Vagina (tissue), 2 donors: ENCODE measurements around the gene STK17B.

ENCODE experiments used
- POLR2A ChIP-seq, 2 donors: fragments of 450-650 bp; IDR thresholded peaks; one replicate each; pipeline ENCODE4 v1.6.1; 2017; ENCODE audit warnings: antibody characterized with exemption in 2 of 2, mild to moderate bottlenecking in 2 of 2, moderate library complexity in 2 of 2
- POLR2AphosphoS5 ChIP-seq, 2 donors: sonication (generic); formaldehyde crosslinking; IDR thresholded peaks; one replicate each; pipeline ENCODE4 v1.9.0; 2017; ENCODE audit warnings: antibody characterized with exemption in 2 of 2, mild to moderate bottlenecking in 2 of 2, low read depth in 1 of 2; ENCODE audit not compliant: insufficient read depth in 1 of 2
- TF ChIP-seq, protein P1 (sequence below), 3 experiments: fragments of 450-650 bp in 2 of 3; fragments of 200-600 bp in 1 of 3; sonication (generic) in 1 of 3; IDR thresholded peaks; one replicate each; pipeline ENCODE4 v1.5.1; 2017 to 2019; ENCODE audit warnings: antibody characterized with exemption in 3 of 3, mild to moderate bottlenecking in 2 of 3, moderate library complexity in 2 of 3

DNA sequence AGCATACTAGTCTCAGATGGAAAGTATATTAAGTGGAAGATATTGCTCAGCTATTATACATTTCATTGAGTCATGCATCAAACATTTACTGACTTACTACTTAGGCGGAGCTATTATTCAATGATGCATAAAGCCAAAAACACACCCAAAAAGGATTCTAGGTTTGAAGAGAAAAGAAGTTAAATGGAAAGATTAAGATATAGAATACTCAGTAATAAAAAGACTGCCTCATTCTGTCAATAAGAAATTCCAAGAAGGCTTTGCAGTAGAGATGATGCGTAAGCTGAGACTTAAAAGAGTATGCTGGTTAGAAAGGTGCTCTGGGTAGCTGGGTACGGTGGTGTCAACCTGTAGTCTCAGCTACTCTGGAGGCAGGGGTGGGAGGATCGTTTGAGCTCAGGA, 27.6 kb downstream of the STK17B start:
- TF ChIP-seq, protein P1, sequence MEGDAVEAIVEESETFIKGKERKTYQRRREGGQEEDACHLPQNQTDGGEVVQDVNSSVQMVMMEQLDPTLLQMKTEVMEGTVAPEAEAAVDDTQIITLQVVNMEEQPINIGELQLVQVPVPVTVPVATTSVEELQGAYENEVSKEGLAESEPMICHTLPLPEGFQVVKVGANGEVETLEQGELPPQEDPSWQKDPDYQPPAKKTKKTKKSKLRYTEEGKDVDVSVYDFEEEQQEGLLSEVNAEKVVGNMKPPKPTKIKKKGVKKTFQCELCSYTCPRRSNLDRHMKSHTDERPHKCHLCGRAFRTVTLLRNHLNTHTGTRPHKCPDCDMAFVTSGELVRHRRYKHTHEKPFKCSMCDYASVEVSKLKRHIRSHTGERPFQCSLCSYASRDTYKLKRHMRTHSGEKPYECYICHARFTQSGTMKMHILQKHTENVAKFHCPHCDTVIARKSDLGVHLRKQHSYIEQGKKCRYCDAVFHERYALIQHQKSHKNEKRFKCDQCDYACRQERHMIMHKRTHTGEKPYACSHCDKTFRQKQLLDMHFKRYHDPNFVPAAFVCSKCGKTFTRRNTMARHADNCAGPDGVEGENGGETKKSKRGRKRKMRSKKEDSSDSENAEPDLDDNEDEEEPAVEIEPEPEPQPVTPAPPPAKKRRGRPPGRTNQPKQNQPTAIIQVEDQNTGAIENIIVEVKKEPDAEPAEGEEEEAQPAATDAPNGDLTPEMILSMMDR (IDR thresholded peaks at IDR 0.05): no peak
- no peak for TF ChIP-seq POLR2AphosphoS5 (IDR thresholded peaks at IDR 0.05; ENCODE audit: insufficient read depth in 1 of 2, low read depth in 1 of 2)
- TF ChIP-seq POLR2A (IDR thresholded peaks at IDR 0.05): no peak
